GM10266 (cell line): Measurements from ENCODE around the gene DCHS1.

ENCODE experiments used
- DNase-seq: peaks from one replicate; pipeline ENCODE4 v3.0.0; 2012; ENCODE audit errors: extremely low spot score
- CTCF ChIP-seq: IDR thresholded peaks from 2 replicates; pipeline ENCODE4 v1.5.1; 2012; ENCODE audit warnings: mild to moderate bottlenecking, low read depth; ENCODE audit not compliant: control insufficient read depth, insufficient read depth; ENCODE audit errors: missing control alignments

The DCHS1 gene

GRCh38 chr11:6656584-6656915 is 941 bp upstream of the DCHS1 start:
- no peak for TF ChIP-seq CTCF
- DNase-seq: no peak

GRCh38 chr11:6655020-6655789 is 404 bp downstream of the DCHS1 start:
- TF ChIP-seq CTCF: no peak
- DNase-seq: no peak

GRCh38 chr11:6654281-6655019 is 1.2 kb downstream of the DCHS1 start:
- no peak for TF ChIP-seq CTCF
- no peak for DNase-seq

- no peak for TF ChIP-seq CTCF
- no peak for DNase-seq
Measured at GRCh38 chr11:6653656-6654055, 2.0 kb downstream of the DCHS1 start.

GRCh38 chr11:6653097-6653496 is 2.5 kb downstream of the DCHS1 start:
- no peak for DNase-seq
- TF ChIP-seq CTCF: no peak

- no peak for DNase-seq
- TF ChIP-seq CTCF: no peak
Measured at GRCh38 chr11:6652182-6652581, 3.4 kb downstream of the DCHS1 start.

GRCh38 chr11:6650980-6651379 is 4.6 kb downstream of the DCHS1 start:
- TF ChIP-seq CTCF: no peak
- DNase-seq: no peak
